ENCODE results near the gene PGAM5. TPM values are rescaled to one million over a fixed set of nuclear protein-coding genes. Genes with fewer than 3 reads are reported as not detected.

The PGAM5 gene
- total and polyA plus RNA-seq, 2 of the 4 experiments (the other 2 are of a cell fraction) = 25.2 to 37.8 TPM

GRCh38 chr12:132703641-132704040, 7.0 kb upstream of the PGAM5 start:
- Histone ChIP-seq H4K20me1 (ENCODE audit: insufficient read depth, low read length) (no peaks in the 10 kb centered on the region), H3K9me1 (ENCODE audit: insufficient read depth, low read length) (peaks cover 5% of the 10 kb centered on the region), H4K8ac (ENCODE audit: low read depth in 2 of 2, low read length in 2 of 2) (no peak overlapping the region), H2AK5ac (ENCODE audit: low read depth, low read length) (no peak overlapping the region), H3K4ac (ENCODE audit: low read depth, low read length) (no peak overlapping the region), H3K9ac (ENCODE audit: low read depth, low read length) (no peak overlapping the region), H3K4me2 (ENCODE audit: low read depth, low read length) (no peak overlapping the region), H3K4me3 (ENCODE audit: insufficient read depth, low read depth, low read length) (no peak overlapping the region), H3K79me1 (ENCODE audit: low read depth in 1 of 2, low read length in 2 of 2) (peaks cover 0 to 11% of the 10 kb centered on the region in 2 experiments; a peak in 2 of 4 replicates), H2BK15ac (ENCODE audit: low read depth, low read length) (no peak overlapping the region), H3K4me1 (ENCODE audit: control insufficient read depth, insufficient read depth, low read length) (no peaks in the 10 kb centered on the region), H2BK120ac (ENCODE audit: low read depth, low read length) (no peak overlapping the region), H3K9me3 (ENCODE audit: control insufficient read depth, insufficient read depth, low read length) (no peaks in the 10 kb centered on the region), H2BK5ac (ENCODE audit: low read depth, low read length, poor library complexity, severe bottlenecking) (no peak overlapping the region), H3K27me3 (ENCODE audit: control insufficient read depth, insufficient read depth, low read length) (no peaks in the 10 kb centered on the region), H3K14ac (replicated peaks; ENCODE audit: low read depth, low read length) (no peak overlapping the region), H3K36me3 (ENCODE audit: control insufficient read depth, insufficient read depth, low read length) (peaks cover 25% of the 10 kb centered on the region), H3K27ac (ENCODE audit: insufficient read depth, low read length) (no peak overlapping the region), H3K23ac (ENCODE audit: low read depth, low read length) (no peak overlapping the region), H2AK9ac (replicated peaks; ENCODE audit: low read depth, low read length, poor library complexity) (no peak overlapping the region), H3K56ac (ENCODE audit: extremely low read depth, insufficient read depth, low read length) (no peak overlapping the region), H3K18ac (ENCODE audit: low read depth, low read length) (no peak overlapping the region), H2AFZ (replicated peaks; ENCODE audit: low read length, poor library complexity) (no peak overlapping the region), H2BK20ac (ENCODE audit: low read depth, low read length) (no peak overlapping the region), H4K91ac (ENCODE audit: insufficient read depth, low read depth, low read length) (no peak overlapping the region), H4K5ac (ENCODE audit: low read depth, low read length) (no peak overlapping the region)
- CTCF ChIA-PET = no interaction called here
- DNase-seq = no peak
- in situ Hi-C loops (cut with MboI; ENCODE audit: low sequenced_read_pairs) (no loop called here), intact Hi-C loops (cut with micrococcal nuclease) (no loop called here), dilution Hi-C loops (cut with HindIII; ENCODE audit: low sequenced_read_pairs, unreplicated experiment) (no loop called here)
- 92% methylated on average over 5 of the region's 9 CpGs; no CpG with 5 or more reads in 1 of the 2 experiments for WGBS, 2 experiments (ENCODE audit: extremely low coverage in 2 of 2, insufficient read length in 1 of 2)
- BruUV-seq (replicated peaks) = no TSS peak
- POLR2A ChIA-PET (ENCODE audit: unreplicated experiment) = no interaction called here
- no peak for ATAC-seq (ENCODE audit: low read depth)
- TF ChIP-seq RFX5 (IDR thresholded peaks at IDR 0.05; ENCODE audit: low read depth, low read length) (no peak), ELK1 (IDR thresholded peaks at IDR 0.05; ENCODE audit: borderline replicate concordance, low read depth, low read length) (no peak), CEBPB (IDR thresholded peaks at IDR 0.05; ENCODE audit: low read depth, low read length) (no peak), BHLHE40 (IDR thresholded peaks at IDR 0.05; ENCODE audit: low read depth, low read length) (no peak), FOS (IDR thresholded peaks at IDR 0.05; ENCODE audit: low read depth, low read length) (no peak), RCOR1 (IDR thresholded peaks at IDR 0.05; ENCODE audit: insufficient replicate concordance, low read length) (no peak), MXI1 (IDR thresholded peaks at IDR 0.05; ENCODE audit: borderline replicate concordance, low read depth, low read length) (no peak), NFE2L2 (IDR thresholded peaks at IDR 0.05; ENCODE audit: low read depth, low read length) (no peak), SMC3 (IDR thresholded peaks at IDR 0.05; ENCODE audit: low read depth, low read length) (no peak), POLR2A (IDR thresholded peaks at IDR 0.05; ENCODE audit: low read depth, low read length) (no peak), CTCF (conservative IDR thresholded peaks at IDR 0.05; ENCODE audit: low read depth, low read length) (no peak), MAFK (IDR thresholded peaks at IDR 0.05; ENCODE audit: low read depth, low read length) (no peak), RAD21 (IDR thresholded peaks at IDR 0.05; ENCODE audit: low read length) (no peak), MAZ (IDR thresholded peaks at IDR 0.05; ENCODE audit: borderline replicate concordance, low read depth, low read length) (no peak), CHD1 (IDR thresholded peaks at IDR 0.05; ENCODE audit: low read depth, low read length) (no peak)
- TF ChIP-seq, protein P1, sequence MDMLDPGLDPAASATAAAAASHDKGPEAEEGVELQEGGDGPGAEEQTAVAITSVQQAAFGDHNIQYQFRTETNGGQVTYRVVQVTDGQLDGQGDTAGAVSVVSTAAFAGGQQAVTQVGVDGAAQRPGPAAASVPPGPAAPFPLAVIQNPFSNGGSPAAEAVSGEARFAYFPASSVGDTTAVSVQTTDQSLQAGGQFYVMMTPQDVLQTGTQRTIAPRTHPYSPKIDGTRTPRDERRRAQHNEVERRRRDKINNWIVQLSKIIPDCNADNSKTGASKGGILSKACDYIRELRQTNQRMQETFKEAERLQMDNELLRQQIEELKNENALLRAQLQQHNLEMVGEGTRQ (IDR thresholded peaks at IDR 0.05; ENCODE audit: low read depth, low read length) = no peak
